NCI-H2227 (cell line): ENCODE results near the gene AUP1.
"Not testable (repeated sequence)": the region's sequence is repeated elsewhere in the genome, so short reads cannot be mapped to it uniquely, and the experiment has no call there.

Experiments
- DNase-seq: peaks from one replicate; lab custom pipeline; 2025; ENCODE audit not compliant: unreplicated experiment; lab: John Stamatoyannopoulos, UW

AUP1 gene

DNA sequence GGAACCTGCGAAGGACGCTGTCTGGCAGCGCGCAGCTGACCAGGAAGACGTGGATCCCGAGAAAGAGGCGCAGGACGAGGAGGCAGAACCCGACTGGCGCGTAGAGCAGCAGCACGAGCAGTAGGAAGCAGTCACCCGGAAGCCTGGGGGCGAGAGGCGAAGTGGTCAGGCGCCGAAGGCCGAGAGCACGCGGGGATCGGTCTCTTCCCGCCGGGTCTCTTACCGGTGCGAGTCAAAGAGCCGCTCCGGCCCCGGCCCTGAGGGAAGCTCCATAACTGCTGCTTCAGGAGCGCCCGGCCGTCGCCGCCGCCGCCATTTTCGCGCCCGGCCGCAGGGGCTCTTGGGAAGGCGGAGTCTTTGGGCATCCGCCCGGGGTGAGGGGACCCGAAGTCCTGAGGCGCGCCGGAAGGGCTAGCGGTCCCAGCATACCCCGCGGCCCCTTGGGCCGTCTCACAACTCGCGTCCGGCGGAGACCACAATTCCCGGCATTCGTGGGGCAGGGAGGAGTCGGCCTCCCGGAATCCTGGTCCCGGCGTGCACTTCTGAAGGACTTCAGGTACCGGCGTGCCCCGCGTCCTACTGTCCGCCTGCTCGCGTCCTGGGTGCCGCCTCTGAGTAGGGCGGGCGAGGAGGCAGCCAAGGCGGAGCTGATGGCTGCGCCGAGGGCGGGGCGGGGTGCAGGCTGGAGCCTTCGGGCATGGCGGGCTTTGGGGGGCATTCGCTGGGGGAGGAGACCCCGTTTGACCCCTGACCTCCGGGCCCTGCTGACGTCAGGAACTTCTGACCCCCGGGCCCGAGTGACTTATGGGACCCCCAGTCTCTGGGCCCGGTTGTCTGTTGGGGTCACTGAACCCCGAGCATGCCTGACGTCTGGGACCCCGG lies at the start of gene AUP1, which contains the start of gene HTRA2:
Gene AUP1, minus strand, starts transcription at position 350 of the 882 bp plus-strand sequence. Its CDS starts 77 bp downstream, at position 273.
Gene HTRA2, plus strand, starts transcription at position 577 of the 882 bp plus-strand sequence. Its CDS starts 74 bp downstream, at position 651.
- peak; percentile 100 for DNase-seq

GRCh38 chr2:74578408-74578807 lies 48.9 kb upstream of the AUP1 start:
- no peak for DNase-seq

- DNase-seq = no peak
Observed at GRCh38 chr2:74577448-74577847, 47.9 kb upstream of the AUP1 start.

DNA sequence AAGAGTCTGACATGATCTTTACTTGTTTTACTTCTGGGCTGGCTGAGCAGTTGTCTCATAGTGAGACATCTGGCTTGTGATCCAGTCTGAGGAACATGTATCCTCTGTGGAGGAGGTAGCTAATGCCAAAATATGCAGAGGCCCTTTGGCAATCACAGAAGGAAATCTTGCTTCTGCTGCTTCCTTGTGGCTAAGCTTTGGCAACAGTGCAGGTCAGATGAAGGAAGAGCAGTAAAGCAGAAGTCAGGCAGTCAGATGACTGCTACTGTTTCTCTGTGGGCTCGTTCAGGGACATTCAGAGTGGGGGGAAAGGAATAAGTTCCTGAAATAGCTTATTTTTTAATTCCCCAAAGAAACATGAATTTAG lies 47.3 kb upstream of the AUP1 start:
- DNase-seq = no peak

DNA sequence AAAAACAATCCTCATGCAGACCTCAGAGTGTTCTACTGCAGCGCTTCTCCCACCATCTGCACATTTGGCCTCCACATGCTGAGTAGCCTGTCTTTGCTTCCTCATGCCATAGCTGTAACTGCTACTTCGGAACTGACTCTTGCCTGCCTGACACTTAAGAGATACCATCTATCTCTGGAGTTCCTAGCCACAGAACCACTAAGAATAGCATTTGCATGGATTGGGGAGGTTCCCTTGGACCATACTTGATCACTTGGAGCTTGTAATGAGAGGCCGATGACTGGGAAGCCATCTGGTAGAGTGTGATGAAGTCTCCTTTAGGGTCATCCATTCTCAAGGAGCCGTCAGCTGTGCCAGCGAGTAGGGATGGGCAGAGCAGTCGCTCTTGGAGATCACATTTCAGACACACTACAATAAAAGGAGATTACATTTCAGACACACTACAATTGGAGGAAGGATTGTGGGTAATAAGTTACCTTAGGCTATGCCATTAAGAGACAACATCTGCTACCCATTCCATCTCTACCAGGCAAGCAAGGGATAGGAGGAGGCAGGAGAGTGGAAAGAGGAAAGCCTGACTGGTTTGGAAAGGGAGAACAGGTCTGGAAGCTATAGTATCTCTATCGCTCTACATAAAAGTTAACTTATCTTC lies 46.8 kb upstream of the AUP1 start:
- DNase-seq = no peak

DNA sequence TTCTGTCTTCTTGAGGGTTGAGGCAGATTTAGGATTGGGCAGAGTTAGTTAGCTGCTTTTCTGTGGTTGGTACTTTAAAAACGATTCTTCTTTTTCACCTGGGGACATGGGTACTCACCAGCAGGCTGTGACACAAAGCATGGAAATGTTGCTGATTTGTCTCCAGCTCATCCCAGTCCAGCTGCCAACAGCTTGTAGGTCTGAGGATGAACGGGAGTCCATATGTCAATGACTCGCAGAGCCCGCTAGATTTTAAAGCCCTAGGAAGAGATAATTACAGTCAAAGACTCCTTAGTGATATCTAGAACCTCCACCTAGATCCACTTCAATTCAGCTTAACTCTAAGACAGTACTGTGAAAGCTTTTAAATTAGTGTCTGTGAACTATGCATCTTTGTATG lies 45.8 kb upstream of the AUP1 start:
- DNase-seq = no peak

DNA sequence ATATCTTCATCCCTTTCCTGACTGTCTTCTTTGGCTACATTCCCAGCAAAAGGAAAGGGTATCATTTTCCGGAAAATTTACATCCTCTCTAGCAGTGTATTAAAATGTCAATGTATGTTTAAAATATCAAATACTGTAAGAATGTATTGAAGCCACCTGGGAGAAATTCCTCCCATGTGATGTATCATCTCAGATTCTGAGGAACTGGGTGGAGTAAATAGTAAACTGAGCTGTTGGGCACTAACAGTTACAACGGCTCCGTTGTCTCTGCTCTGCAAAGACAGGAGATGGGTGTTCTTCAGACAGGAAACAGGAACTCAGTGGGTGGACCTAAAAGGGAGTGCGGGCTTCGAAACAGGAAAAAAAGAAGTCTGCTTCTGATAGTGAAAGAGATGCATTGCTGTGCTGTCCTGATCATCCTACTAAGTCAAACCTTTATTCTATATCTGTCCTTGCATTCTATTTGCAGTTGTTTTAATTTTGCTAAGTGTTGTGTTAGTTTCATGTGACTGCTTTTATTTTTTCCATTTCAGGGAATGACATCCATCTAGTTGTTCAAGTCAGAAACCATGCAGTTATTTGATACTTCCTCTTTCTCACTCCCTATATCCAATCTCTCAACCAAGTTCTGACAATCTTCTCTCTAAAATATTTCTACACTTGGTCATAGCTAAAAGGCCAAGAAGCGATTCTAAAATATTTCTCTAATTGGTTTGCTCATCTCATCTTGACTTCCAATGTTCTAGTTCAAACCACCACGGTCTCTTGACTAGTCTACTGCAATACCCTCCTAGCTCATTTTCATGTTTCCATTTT lies 44.4 kb upstream of the AUP1 start:
- DNase-seq = no peak

DNA sequence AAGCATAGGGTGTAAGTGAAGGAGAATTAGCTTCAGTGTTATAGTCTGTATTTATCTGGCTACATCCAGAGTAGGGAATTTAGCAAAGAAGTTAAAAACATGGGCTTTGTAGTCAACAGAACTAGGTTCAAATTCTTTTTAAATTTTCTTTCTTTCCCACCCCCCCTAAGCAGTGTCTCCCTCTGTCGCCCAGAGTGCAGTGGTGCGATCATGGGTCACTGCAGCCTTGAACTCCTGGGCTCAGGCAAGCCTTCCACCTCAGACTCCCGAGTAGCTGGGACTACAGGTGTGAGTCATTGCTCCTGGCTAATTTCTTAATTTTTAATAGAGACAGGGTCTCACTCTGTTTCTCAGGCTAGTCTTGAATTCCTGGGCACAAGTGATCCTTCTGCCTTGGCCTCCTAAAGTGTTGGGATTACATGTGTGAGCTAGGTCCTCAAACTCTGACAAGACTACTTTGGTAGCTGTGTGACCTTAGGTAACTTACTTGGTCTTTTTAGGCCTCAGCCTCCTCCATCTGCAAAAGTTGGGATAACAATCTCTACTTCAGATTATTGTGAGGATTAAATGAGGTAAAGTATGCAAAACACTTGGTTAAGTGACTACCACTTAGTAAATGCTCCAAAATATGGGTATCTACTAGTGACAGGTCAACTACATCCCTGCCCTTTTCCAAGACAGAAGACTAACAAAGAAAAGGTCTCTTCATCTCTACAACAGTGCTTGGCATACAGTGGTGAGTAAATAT lies 42.8 kb upstream of the AUP1 start:
- DNase-seq = no peak

- no peak for DNase-seq
Observed at GRCh38 chr2:74571058-74571457, 41.6 kb upstream of the AUP1 start.

- DNase-seq = no peak
Observed at GRCh38 chr2:74569686-74570085, 40.2 kb upstream of the AUP1 start.

GRCh38 chr2:74567881-74568280 lies 38.4 kb upstream of the AUP1 start:
- DNase-seq = no peak

GRCh38 chr2:74566754-74567085 lies 37.2 kb upstream of the AUP1 start:
- no peak for DNase-seq

DNA sequence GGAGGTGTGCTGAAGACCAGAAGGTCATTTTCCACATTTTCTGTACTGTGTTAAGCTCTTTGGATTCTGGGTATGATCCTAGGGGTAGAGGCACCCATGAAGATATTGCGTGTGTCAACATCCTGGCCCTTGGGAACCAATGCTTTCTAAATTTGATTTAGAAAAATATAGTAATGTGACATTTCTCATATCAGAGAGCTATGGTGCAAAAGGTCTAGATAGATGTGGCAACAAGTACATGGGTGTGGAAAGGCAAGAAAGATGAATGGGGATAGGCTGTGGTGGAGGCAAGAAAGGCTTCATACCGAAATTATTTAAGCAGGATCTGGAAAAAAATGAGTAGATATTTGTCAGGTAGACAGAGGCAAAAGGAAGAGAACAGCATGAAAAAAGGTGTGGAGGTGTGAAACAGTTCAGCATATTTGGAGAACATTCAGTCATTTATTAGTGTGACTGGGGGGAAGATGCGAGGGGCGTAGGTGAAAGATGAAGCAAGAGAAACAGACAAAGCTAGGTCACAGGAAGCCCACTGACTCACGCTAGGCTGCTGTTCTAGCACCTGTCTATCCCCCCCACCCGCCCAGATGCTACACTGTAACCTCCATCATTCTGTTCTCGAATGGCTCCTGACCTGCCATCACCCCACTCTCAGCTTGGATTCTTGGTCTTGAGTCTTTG lies 36.7 kb upstream of the AUP1 start:
- no peak for DNase-seq

DNA sequence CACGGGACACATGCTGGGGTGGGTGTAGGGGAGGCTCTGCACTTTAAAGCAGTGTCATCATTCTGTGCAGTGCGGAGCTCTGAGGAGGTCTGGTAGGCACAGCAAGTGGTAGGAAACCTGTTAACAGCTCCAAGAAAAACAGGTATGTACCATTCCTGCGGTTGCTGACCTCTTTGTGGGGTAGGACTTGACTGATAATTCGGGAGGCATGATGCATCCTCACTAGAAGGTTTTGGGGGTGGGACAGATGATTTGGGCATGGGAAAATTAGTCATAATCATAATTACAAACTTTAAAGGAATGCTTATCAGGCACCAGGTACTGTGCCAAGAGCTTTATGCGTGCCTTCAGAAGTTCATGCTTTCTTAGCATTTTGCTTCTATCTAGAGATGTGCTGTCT lies 34.7 kb upstream of the AUP1 start:
- DNase-seq = no peak

DNA sequence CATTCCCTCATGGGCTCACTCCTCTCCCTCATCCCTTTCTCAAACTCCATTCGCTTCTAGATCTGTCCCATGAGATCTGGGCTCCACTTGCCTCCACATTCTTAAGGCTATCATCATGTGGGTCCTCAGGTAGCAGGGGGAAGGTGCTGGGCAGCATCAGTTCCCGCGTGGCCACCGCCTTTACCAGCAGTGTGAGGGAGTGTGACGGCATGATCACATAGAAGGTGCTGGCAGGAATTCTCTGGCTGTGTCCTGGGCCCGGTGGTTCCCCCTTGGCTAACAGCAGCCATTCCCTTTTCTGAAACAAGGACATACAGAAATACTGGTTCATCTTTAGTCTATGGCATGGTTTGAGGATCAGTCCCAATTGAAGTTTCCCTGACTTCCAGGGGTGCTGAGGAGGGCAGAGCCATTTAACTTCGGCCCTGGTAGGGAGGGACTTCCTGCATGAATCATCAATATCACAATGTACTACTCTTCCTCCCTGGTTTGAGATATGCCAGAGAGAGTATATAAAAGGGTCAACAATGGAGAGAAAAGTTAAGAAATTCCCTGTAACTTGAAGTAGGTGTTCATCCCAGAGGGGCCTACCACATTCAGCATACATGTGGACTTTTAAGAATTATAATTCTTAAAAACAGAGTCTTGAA lies 32.7 kb upstream of the AUP1 start:
- DNase-seq = no peak

DNA sequence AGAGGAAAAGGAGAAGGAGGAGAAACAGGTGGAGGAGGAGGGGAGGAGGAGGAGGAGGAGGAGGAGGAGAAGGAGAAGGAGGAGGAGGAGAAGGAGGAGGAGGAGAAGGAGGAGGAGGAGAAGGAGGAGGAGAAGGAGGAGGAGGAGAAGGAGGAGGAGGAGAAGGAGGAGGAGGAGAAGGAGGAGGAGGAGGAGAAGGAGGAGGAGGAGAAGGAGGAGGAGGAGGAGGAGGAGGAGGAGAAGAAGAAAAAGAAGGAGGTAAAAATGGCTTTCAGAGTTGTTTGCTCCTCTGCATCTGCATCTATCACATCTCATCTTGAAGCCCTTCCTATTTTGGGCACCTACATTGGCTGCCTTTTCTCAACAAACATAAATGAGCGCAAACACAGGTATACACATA lies 31.5 kb upstream of the AUP1 start:
- DNase-seq = not testable (repeated sequence)

- no peak for DNase-seq
Observed at GRCh38 chr2:74560591-74560990, 31.1 kb upstream of the AUP1 start.

GRCh38 chr2:74559912-74560311 lies 30.4 kb upstream of the AUP1 start:
- DNase-seq = no peak

GRCh38 chr2:74558284-74559230 lies 29.1 kb upstream of the AUP1 start:
- no peak for DNase-seq
